H1 (cell line): Measurements from ENCODE around the gene BRCA2. TPM values are rescaled to one million over a fixed set of nuclear protein-coding genes. Genes with fewer than 3 reads are reported as not detected.
A peak's percentile ranks its signal among the peaks of the same experiment; 100 is the strongest.

Source experiments
- EZH2 ChIP-seq: fragments of 200-600 bp; sonication (generic); IDR thresholded peaks from 2 replicates; pipeline ENCODE4 v1.7.1; 2012; ENCODE audit warnings: low read depth, mild to moderate bottlenecking, moderate library complexity, low read length, inconsistent platforms; ENCODE audit not compliant: severe bottlenecking
- FOSL1 ChIP-seq: IDR thresholded peaks from 2 replicates; pipeline ENCODE4 v1.6.1; 2011; ENCODE audit warnings: mild to moderate bottlenecking, low read depth, low read length, moderate library complexity; ENCODE audit not compliant: insufficient read depth
- HDAC2 ChIP-seq, 2 experiments: fragments of 300-600 bp in 1 of 2; sonication (generic) in 1 of 2; IDR thresholded peaks; 2 replicates each; pipeline ENCODE4 v1.6.1; 2011 to 2012; ENCODE audit warnings: low read depth in 2 of 2, low read length in 2 of 2, mild to moderate bottlenecking in 2 of 2, moderate library complexity in 2 of 2, borderline replicate concordance in 1 of 2, inconsistent platforms in 1 of 2
- JUND ChIP-seq: IDR thresholded peaks from 2 replicates; pipeline ENCODE4 v1.6.1; 2011; ENCODE audit warnings: mild to moderate bottlenecking, improper control_type of control experiment, low read length
- KDM1A ChIP-seq: fragments of 200-600, 300-600 bp; sonication (generic); IDR thresholded peaks from 2 replicates; pipeline ENCODE4 v1.7.1; 2016; ENCODE audit warnings: mild to moderate bottlenecking, low read length, borderline replicate concordance
- KDM4A ChIP-seq: IDR thresholded peaks from one replicate; pipeline ENCODE4 v1.7.1; 2012; ENCODE audit warnings: low read depth, mild to moderate bottlenecking, moderate library complexity, low read length, inconsistent platforms; ENCODE audit not compliant: severe bottlenecking
- PHF8 ChIP-seq: fragments of 200-600 bp; sonication (generic); conservative IDR thresholded peaks from 2 replicates; pipeline ENCODE4 v1.7.1; 2012; ENCODE audit warnings: low read depth, mild to moderate bottlenecking, inconsistent platforms, low read length, moderate library complexity
- RFX5 ChIP-seq: IDR thresholded peaks from 2 replicates; pipeline ENCODE4 v1.6.1; 2011; ENCODE audit warnings: low read depth, low read length, improper control_type of control experiment, borderline replicate concordance
- RNF2 ChIP-seq: fragments of 200-900, 300-1000 bp; sonication (generic); IDR thresholded peaks from 2 replicates; pipeline ENCODE4 v1.7.1; 2016; ENCODE audit warnings: borderline replicate concordance, low read depth, mild to moderate bottlenecking, antibody characterized with exemption, low read length; ENCODE audit not compliant: poor library complexity, severe bottlenecking; ENCODE audit errors: missing control alignments
- RXRA ChIP-seq: IDR thresholded peaks from 2 replicates; pipeline ENCODE4 v1.6.1; 2011; ENCODE audit warnings: low read depth, mild to moderate bottlenecking, low read length, moderate library complexity; ENCODE audit not compliant: insufficient read depth
- SAP30 ChIP-seq: fragments of 300-600 bp; sonication (generic); IDR thresholded peaks from 2 replicates; pipeline ENCODE4 v1.7.1; 2012; ENCODE audit warnings: low read length, moderate library complexity, mild to moderate bottlenecking, inconsistent platforms; ENCODE audit not compliant: insufficient read depth, insufficient replicate concordance
- SP4 ChIP-seq: IDR thresholded peaks from 2 replicates; pipeline ENCODE4 v1.6.1; 2012; ENCODE audit warnings: low read length, inconsistent platforms
- SUZ12 ChIP-seq: fragments of 200-600 bp; sonication (generic); IDR thresholded peaks from 2 replicates; pipeline ENCODE4 v1.6.1; 2012; ENCODE audit warnings: mild to moderate bottlenecking, inconsistent platforms, low read length, moderate library complexity, mixed read lengths
- TAF1 ChIP-seq: IDR thresholded peaks from 2 replicates; pipeline ENCODE4 v1.6.1; 2011; ENCODE audit warnings: mild to moderate bottlenecking, low read depth, low read length
- polyA plus RNA-seq, 7 experiments: library from polyadenylated mRNA; depleted of rRNA in 3 of 7; stranded (reverse) in 5 of 7; unstranded in 2 of 7; fragments of >200 nt in 5 of 7; fragments of 200-250 nt in 2 of 7; gene quantifications; 1 replicate in 5 of 7; 2 replicates in 1 of 7; 4 replicates in 1 of 7; pipeline versions ENCODE4 v1.2.1 to v1.2.3, GENCODE V29; 2011 to 2013; ENCODE audit warnings: missing spikeins in 2 of 7, mixed read lengths in 2 of 7
- total RNA-seq: library from RNA; stranded (reverse); fragmentation: NEBNext Ultra II Directional; extraction: Animal tissue kit (Norgen Biotek cat#: 25700); gene quantifications from 2 replicates; pipeline ENCODE4 v1.2.1, GENCODE V29; 2021
- TF ChIP-seq, protein P1 (sequence below): IDR thresholded peaks from 2 replicates; pipeline ENCODE4 v1.6.1; 2011; ENCODE audit warnings: low read length, improper control_type of control experiment
- TF ChIP-seq, protein P2 (sequence below): IDR thresholded peaks from 2 replicates; pipeline ENCODE4 v1.6.1; 2012; ENCODE audit warnings: inconsistent platforms

Gene BRCA2
- total and polyA plus RNA-seq, 2 of the 8 experiments (the other 6 are each of a cell fraction or from before 2014, with no cell fraction given): 4.2 to 24.9 TPM

DNA sequence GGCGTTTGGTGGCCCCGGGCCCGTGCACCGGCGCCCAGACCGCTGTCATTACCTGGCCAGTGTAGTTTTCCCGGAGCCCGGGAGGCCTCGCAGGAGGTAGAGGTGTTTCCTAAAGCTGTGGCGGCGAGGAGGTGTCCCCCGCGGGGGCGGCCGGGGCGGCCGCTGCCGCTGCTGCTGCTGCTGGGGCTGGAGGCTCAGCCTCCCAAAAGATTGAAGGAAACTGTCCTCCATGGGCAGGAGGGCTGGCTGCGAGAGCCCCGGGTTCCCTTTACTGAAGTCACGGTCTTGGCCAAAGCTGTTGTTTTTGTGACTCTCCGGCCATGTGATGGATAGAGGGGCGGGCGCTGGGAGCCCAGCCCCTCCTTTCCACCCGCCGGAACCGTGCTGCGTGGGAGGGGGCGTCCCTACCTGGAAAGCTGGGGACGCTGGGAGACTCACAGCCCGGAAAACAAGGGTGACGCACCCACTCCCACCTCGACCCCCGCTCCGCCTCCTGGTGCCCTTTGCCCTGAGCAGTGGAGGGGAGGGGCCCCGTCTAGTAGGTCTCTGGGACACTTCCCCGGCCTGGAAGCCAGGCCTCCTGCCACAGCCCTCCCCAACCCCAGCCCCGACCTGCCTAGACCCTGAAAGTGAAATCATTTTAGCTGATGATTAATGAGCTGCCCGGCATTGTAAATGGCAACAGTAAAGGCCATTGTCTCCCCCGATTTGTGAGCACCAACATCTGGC lies 112.7 kb downstream of the BRCA2 start, which contains the start of gene N4BP2L1 (continued):
- TF ChIP-seq RXRA (no peak), KDM1A (no peak), HDAC2 (IDR thresholded peaks at IDR 0.05; ENCODE audit: borderline replicate concordance in 1 of 2, low read depth in 2 of 2, low read length in 2 of 2) (peak in 1 of 2 experiments; percentile 25; a peak in 1 of 4 replicates), RFX5 (no peak), SUZ12 (no peak), RNF2 (no peak), SAP30 (no peak), SP4 (no peak), PHF8 (0 out of 2 replicates have a peak, but pooled peaks have one; percentile 42), FOSL1 (no peak), KDM4A (peak; percentile 68), EZH2 (no peak), TAF1 (peak; percentile 15; the same call in 1 of the 2 replicates), JUND (no peak)
- TF ChIP-seq, protein P1, sequence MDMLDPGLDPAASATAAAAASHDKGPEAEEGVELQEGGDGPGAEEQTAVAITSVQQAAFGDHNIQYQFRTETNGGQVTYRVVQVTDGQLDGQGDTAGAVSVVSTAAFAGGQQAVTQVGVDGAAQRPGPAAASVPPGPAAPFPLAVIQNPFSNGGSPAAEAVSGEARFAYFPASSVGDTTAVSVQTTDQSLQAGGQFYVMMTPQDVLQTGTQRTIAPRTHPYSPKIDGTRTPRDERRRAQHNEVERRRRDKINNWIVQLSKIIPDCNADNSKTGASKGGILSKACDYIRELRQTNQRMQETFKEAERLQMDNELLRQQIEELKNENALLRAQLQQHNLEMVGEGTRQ: 0 out of 2 replicates have a peak, but pooled peaks have one; percentile 8
- TF ChIP-seq, protein P2, sequence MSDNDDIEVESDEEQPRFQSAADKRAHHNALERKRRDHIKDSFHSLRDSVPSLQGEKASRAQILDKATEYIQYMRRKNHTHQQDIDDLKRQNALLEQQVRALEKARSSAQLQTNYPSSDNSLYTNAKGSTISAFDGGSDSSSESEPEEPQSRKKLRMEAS: peak; percentile 52; the same call in 1 of the 2 replicates
